Right renal pelvis (tissue), 4 donors: ENCODE measurements around the gene CAMK1D. TPM values are rescaled to one million over a fixed set of nuclear protein-coding genes. Genes with fewer than 3 reads are reported as not detected.
"Not testable (repeated sequence)": the region's sequence is repeated elsewhere in the genome, so short reads cannot be mapped to it uniquely, and the experiment has no call there.

Source experiments
- DNase-seq, 4 donors: peaks; one replicate each; pipeline ENCODE4 v3.0.0-alpha.2; 2013; ENCODE audit warnings: low read depth in 4 of 4, low spot score in 3 of 4, missing footprints in 1 of 4
- polyA plus RNA-seq, 4 donors: library from polyadenylated mRNA; unstranded; fragments of 120-200 nt; gene quantifications; one replicate each; pipeline ENCODE4 v1.2.1, GENCODE V29; 2013; ENCODE audit not compliant: insufficient read length in 4 of 4

The CAMK1D gene
- polyA plus RNA-seq, 4 donors, result 10.5 to 12.4 (median 11.0) TPM

DNA sequence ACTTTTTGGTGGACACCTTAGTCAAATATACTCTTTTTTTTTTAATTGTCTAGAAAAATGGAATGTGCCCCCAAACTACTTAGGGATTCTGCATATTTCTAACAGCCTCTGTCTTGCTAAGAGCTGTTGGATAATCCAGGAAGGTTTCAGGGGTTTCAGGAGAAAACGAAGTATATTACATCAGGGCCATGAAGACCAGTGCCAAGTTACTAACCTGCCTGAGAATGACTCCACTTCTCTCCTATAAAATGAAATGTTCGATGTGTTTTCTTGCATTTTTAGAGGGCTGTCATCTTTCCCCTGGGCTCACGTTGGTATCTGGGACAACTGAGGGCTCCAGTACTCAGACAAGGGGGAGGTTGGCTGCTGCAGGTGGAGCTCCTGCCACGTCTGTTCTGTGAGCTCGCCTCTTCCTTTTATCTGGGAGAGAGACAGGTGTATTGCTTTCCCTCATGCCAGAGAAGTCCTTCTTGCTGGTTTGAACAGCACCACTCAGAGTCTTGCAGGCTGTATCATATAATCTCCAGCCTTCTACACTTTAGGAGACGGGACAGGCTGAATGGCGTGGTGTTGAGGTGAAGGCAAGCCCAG, 71.3 kb downstream of the CAMK1D start:
- DNase-seq, result no peak

DNA sequence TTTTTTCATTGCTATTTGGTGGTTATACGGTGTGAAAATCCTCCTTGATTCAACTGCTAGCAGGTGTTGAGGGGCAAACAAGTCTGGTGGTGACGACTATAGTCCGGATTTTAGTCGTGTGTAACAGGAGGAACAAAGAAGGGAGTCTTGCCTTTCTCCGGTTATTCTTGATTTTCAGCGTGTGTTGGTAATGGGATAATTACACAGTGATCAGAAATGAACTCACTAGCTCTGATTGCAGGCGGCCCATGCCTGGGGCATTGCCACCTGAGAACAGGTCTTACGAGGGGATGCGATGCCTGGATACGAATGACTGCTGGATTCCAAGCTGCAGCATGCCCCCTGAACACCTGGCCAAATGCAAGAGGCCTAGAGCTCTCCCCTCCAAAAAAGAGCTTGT, 72.8 kb downstream of the CAMK1D start:
- no peak for DNase-seq

DNA sequence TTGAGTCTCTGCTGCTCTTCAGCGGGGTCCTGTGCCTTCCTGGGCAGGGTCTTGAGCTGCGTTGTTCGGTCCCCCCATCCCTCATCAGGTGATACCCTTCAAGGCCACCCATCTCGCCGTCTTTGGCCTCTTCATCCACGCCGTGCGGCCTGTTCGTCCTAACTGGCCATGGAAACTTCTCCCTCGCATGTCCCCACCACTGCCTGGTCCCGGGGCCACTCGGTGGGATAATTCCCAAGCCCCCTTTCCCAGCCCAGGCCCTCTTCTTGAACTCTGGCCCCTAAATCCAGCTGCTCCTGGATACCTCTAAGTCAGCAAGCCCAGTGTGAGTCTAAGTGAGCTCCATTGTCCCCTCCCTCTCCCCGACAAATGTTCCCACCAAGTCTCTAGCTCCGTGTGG, 74.5 kb downstream of the CAMK1D start:
- DNase-seq, result no peak

DNA sequence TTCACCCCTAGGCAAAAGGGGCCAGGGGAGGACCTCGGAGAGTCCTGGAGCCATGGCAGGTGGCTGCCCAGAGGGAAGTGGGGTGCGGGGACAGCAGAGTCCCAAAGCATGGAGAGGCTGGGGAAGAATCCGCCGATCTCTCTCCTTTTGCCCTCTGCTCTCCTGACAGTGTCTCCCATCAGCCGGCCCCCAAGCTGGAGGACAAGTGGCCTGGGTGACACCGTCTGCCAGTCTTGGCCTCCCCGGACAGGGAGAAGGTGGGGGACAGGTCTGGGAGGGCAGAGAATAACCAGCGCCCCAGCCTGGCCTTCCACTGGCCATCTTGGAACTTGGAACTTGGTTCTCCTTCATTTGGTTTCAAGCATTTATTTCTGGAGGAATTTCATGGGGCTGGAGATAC, 77.9 kb downstream of the CAMK1D start:
- no peak for DNase-seq

DNA sequence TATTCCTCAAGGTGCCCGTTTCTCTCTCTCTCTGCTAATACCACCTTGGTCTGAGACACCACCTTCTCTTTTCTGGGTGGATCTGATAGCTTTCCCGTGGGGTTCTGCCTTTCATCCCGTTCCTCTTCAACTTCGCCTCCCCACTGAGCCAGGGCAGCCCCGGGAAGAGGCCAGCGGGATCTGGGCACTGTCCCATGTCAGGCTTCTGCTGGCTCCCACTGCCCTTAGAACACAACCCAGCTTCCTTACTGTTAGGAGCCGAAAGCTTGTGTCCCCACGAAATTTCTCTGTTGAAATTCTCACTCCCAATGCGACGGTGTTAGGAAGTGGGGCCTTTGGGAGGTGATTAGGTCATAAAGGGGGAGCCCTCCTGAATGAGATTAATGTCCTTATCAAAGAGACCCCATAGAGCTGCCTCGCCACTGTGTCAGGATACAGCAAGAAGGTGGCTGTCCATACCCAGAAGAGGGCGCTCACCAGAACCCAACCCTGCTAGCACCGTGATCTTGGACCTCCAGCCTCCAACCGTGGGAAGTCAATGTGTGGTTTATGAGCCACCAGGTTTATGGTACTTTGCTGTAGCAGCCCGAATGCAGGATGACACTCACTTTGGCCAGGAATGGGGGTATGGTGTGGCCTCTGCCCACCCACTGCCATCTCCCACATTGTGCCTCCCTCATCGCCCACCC, 79.2 kb downstream of the CAMK1D start:
- DNase-seq, result no peak

DNA sequence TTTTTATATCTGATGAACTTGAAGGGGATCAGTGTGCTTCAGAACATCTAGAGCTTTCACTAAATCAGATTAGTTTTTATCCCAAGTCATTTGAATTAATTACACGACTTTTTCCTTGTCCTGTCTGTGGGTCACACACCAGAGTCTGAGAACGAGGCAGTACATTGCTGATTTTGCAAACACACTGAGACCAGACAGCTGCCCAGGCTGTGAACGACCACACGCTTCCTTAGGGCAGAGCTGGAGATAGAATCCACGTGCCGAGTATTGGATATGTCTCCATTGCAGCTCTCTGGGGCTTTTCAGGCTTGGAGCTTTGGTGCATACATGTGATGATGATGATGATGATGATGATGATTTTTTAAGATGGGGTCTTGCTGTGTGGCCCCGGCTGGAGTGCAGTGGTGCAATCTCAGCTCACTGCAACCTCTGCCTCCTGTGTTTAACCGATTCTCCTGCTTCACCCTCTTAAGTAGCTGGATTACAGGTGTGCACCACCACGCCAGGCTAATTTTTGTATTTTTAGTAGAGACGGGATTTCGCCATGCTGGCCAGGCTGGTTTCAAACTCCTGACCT, 81.1 kb downstream of the CAMK1D start:
- DNase-seq, result no peak

DNA sequence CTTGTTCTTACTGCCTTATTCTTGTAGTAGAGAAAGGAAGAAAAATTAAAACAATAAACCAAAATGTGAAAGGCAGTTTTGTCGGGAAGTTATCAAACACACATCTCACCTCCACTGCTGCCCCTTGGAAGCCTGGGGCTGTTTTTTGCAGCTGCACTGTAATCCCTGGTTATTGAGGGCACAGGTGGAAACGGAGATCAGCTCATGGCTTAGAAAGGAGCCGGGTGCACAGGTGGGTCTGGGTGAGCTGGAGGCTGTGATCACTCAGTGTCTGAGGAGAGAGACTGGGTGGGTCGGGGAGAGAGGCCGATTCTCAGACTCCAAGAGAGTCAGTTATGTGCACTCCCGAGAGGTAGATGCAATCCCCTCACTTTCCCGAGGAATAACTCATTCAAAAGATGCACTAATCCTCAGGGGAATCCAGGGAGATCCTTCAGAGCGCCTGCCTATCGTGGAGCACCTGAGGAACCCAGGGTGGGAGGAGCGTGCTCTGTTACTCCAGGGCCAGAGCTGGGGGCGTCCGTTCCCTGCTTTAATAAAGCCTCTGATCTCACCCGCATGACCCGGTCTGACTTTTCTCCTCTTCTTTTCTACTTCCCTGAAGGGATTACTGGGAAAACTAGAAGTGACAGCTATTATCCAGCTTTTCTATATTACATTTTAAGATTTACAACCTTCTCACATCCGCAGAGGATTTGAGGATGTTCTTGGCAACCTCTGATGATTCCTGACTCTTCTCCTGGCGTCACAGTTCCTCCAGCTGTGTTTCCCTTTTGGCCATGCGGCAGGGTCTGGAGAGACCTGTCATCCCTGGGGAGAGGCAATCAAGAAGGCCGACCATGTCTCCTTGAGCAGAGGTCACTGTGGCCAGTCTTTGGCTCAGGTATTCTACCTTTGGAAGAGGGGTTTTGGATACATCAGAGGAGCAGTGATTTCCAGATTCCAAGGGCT, 82.1 kb downstream of the CAMK1D start:
- no peak for DNase-seq

DNA sequence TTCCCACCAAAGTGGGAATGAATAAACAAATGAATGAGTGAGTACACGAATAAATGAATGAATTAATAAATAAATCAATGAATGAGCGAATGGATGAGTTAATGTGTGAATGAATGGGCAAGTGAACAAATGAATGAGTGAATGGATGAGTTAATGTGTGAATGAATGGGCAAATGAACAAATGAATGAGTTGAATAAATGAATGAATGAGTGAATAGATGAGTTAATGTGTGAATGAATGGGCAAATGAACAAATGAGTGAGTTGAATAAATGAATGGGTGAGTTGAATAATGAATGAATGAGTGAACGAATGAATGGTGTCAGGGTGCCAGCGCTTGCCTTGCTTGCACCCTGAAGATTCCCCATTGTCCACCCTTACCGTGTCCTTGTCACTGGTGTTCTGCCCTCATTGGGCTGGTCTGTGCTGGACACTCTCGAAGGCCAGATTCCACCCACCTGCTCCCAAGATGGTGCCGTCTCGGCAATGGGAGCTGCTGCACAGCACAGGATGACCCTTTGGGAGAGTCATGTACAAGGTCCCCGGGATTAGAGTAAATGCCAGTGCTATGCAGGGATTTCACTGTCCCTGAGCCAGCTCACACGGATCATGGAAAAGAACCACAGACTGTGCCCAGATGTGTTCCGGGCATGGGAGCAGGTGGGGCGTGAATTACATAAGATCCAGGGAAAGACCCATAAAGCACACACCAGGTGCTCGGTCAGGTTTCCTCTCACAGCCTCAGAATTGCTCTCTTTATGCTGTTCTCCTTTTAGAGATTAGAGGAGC, 83.2 kb downstream of the CAMK1D start:
- no peak for DNase-seq

DNA sequence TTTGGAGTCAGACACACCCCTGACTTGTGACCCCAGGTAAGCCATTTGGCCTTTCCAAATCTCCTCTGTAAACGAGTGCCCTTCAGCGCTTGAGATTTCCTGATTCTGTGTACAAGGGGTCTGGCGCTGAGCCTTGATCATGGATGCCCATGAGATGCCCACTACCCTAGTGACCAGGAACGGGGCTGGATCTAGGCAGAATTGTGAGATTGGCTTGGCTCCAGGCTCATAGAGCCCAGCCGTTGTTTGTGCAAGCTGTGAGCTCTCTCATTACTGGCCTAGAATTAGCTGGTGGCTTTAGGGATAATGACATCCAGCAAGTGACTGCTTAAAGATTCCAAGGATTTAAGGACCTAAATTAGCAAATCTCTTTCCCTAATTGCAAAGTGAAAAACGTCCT, 84.9 kb downstream of the CAMK1D start:
- no peak for DNase-seq

DNA sequence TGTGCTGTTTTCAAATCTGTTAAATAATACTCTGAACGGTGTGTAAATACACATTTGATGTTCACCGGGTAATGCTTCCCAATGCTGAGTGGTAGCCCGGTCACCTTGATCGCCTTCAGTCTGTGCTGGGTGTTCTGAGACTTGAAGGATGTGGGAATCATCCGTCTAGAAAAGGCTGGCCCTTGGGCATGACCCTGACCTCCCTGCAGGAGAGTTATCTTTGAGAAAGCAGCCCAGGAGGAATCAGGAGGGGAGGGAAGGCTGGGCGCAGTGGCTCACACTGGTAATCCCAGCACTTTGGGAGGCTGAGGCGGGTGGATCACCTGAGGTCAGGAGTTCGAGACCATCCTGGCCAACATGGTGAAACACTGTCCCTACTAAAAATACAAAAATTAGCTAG, 85.3 kb downstream of the CAMK1D start:
- DNase-seq, result not testable (repeated sequence)

DNA sequence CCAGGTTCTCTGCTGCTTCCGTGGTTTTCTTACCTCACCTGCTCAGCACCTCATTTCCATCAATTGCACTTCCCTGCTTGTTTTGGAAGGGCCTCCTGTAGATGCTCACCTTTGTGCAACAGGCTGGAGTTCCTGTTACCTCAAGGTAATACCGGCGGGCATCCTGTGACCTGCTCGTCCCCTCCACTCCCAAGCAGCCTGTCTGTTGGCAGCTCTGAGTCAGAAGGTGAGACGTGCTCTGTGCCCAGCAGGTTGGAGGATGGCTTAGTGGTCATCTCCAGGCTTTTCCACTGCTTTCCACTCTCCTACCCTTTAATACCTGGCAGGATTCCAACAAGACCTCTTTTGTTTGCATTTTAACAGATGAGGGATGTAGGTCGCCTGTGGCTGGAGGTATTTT, 86.0 kb downstream of the CAMK1D start:
- DNase-seq, result no peak

DNA sequence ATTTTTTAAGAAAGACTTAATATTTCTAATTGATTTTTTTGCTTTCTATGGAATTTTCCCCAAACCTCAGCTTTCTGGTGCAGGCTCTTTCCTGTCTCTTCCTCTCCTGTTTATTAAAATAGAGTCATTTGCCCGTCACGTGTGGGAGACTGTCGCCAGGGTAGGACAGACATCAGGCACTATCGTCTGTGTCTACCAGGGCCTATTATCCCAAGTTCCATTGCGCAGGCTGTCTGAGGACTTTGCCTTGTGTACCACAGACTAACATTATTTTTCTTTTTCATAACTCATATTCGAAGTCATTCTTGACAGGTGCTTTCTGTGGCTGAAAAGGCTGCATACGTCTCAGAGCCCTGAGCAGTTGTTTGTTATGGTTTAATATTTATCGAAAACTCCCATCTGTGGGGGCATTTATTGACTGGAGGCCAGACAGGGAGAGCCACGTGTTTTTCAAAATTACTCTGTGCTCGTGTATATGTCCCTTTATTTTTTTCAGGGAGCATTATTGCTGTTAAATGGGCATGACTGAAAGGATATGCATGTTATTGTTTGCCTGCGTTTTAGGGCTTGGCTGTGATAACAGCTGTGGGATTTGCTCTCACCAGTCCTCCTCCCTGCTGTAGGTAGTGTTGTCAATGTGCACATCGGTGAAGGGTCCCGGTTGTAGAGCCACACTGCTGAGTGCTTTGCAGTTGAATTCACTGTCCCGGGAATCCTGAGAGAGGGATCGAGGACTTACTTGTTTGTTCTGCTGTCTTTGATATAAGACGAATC, 89.8 kb downstream of the CAMK1D start:
- DNase-seq, result no peak

DNA sequence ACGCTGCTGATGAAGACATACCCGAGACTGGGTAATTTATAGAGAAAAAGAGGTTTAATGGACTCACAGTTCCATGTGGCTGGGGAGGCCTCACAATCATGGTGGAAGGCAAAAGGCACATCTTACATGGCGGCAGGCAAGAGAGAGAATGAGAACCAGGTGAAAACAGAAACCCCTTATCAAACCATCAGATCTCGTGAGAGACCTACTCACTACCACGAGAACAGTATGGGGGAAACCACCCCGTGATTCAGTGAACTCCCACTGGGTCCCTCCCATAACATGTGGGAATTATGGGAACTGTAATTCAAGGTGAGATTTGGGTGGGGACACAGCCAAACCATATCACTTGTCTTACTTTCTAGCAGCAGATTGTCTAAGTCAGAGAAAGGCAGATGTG, 90.4 kb downstream of the CAMK1D start:
- DNase-seq, result not testable (repeated sequence)

DNA sequence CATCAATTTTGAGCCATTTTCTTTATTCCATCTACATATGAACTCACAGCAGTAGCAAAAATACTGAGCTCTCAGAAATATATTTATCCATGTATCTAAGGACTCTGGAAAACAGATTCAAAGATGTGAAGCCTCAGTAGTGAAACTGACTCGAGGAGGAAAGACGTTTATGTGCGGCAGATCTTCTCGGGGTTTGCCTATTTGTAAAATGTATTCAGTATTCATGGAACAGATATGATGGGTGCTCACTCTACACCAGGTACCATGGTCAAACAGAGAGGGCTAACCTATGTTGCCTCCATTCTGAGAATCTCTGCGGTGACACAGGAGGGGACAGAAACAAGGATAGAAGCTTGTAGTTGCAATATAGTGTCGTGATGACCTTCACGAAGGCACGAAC, 93.7 kb downstream of the CAMK1D start:
- no peak for DNase-seq

DNA sequence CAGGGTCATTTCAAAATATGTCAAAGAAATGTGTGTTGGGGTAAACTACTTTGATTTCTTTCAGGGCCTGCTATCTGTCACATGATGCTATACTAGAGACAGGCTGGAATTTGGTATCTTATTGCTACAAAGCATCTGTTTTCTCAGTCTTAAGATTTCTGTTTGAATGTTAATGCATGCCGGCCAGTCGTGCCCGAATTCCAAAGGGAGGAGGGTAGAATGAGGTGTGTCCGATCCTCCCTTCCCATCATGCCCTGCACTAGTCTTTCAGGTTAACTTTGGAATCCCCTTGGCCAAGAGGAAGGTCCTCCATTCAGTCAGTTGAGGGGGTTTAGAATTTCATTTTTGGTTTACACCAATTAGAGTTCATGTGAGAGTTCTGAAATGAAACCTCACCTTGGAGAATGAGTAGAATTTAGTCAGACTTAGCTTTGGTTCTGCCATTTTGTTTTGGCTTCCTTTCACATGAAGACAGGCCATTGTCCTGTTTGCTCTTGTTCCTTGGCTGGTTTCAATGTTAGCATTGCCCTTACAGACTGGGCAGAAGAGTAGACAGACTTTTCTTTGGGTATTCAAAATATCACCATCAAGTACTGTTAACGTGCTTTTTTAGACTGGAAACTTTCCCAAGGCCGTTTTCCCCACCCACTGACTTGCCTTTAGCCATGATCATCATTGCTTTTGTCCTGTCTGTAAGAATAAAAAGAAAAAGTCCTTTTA, 95.8 kb downstream of the CAMK1D start:
- DNase-seq, result no peak

DNA sequence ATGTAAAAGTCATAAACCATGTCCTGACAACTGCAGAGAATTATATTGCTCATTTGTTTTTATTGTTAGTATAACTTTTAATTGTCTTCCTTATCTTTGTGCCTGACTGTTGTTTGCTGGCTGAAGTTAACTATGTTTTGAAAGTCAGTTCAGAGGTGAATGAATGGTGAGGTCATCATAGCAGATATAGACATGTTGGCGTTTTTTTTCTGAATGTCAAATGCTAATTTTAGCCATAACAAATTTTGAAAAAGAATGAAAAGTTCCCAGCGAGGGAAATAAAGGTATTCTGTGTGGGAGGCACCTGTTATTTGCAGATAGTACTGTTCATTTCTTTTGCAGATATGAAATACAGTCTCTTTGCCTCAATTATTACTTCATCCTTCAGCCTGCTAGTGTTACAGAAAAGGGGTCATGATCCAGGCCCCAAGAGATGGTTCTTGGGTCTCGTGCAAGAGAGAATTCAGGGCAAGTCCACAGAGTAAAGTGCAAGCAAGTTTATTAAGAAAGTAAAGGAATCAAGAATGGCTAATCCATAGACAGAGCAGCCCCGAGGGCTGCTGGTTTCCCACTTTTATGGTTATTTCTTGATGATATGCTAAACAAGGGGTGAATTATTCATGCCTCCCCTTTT, 96.5 kb downstream of the CAMK1D start:
- DNase-seq, result no peak

DNA sequence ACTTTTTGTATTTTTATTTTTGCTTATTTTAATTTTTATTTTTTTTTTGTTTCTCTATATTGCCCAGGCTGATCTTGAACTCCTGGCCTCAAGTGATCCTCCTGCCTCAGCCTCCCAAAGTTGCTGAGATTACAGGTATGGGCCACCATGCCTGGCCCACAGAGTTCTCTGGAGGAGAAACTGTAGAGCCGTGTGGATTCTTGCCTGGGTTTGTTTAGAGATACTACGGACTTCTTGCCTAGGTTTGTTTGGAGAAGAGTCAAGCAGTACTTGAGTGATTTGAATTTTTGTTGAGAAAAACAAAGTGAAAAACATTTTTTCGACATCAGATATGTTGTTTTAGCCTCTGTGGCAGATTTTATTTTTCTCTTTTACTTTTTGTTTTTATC, 99.0 kb downstream of the CAMK1D start:
- DNase-seq, result no peak

DNA sequence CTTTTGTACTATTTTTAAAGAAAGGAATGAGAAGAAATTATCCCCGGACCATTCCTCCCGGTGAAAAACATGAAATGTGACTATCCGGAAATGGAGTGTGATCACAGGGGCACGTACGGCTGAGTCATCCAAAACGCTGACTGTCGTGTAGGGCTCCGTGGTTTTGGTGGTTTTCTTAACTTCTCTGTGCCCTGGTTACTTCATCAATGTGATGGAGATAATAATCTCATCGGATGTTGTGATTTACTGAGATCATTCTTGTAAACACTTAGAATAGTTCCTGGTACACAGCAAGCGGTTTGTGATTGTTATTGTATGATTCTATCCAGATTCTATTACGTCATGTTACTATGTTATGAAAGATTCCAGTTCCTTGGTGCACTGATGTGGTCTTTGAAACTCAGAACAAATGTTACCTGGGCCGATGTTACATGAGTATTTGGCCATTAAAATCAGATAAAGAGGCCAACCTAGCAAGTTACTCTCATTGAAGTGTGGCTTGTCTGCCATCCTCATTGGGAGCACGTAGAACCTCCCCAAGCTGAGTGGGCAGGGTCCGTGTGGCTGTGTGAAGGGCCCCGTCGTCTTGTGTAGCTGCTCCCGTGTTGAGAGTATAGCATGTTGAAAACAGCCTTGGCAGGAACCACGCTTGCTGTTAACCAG, 99.5 kb downstream of the CAMK1D start:
- DNase-seq, result no peak
